ENCODE data around the gene NOXA1. TPM values are rescaled to one million over a fixed set of nuclear protein-coding genes. Genes with fewer than 3 reads are reported as not detected.

The NOXA1 gene
- total RNA-seq, 4 donors from 2014 or later, result 1.4 to 5.3 (median 2.4) TPM

DNA sequence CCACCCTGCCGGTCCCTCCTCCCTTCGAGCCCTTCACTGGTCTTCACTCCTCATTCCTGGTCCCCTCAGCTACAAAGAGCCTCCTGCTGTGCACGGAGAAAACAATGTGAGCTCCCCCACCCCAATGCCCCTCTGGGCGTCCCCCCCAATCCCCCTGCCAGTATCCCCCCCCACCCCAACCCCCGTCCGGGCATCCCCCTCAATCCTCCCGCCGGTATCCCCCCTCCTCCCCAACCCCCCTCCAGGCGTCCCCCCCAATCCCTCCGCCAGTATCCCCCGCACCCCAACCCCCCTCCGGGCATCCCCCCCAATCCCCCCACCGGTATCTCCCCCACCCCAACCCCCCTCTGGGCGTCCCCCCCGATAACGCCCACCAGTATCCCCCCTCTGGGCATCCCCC lies 43.0 kb upstream of the NOXA1 start:
- TF ChIP-seq, protein P1, sequence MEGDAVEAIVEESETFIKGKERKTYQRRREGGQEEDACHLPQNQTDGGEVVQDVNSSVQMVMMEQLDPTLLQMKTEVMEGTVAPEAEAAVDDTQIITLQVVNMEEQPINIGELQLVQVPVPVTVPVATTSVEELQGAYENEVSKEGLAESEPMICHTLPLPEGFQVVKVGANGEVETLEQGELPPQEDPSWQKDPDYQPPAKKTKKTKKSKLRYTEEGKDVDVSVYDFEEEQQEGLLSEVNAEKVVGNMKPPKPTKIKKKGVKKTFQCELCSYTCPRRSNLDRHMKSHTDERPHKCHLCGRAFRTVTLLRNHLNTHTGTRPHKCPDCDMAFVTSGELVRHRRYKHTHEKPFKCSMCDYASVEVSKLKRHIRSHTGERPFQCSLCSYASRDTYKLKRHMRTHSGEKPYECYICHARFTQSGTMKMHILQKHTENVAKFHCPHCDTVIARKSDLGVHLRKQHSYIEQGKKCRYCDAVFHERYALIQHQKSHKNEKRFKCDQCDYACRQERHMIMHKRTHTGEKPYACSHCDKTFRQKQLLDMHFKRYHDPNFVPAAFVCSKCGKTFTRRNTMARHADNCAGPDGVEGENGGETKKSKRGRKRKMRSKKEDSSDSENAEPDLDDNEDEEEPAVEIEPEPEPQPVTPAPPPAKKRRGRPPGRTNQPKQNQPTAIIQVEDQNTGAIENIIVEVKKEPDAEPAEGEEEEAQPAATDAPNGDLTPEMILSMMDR (IDR thresholded peaks at IDR 0.05; ENCODE audit: low read depth), result no peak

DNA sequence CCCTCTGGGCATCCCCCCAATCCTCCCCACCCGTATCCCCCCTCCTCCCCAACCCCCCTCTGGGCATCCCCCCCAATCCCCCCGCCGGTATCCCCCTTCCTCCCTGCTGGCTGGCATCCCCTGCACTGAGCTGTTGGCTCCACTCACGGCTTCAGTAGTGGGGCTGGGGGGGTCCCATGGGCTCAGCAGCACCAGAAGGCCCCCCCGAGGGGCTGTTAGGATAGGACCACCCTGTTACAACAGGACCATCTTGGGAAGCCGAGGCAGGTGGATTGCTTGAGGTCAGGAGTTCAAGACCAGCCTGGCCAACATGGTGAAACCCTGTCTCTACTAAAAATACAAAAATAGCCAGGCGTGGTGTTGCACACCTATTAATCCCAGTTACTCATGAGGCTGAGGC lies 42.6 kb upstream of the NOXA1 start:
- TF ChIP-seq, protein P1 (IDR thresholded peaks at IDR 0.05; ENCODE audit: low read depth), result no peak

DNA sequence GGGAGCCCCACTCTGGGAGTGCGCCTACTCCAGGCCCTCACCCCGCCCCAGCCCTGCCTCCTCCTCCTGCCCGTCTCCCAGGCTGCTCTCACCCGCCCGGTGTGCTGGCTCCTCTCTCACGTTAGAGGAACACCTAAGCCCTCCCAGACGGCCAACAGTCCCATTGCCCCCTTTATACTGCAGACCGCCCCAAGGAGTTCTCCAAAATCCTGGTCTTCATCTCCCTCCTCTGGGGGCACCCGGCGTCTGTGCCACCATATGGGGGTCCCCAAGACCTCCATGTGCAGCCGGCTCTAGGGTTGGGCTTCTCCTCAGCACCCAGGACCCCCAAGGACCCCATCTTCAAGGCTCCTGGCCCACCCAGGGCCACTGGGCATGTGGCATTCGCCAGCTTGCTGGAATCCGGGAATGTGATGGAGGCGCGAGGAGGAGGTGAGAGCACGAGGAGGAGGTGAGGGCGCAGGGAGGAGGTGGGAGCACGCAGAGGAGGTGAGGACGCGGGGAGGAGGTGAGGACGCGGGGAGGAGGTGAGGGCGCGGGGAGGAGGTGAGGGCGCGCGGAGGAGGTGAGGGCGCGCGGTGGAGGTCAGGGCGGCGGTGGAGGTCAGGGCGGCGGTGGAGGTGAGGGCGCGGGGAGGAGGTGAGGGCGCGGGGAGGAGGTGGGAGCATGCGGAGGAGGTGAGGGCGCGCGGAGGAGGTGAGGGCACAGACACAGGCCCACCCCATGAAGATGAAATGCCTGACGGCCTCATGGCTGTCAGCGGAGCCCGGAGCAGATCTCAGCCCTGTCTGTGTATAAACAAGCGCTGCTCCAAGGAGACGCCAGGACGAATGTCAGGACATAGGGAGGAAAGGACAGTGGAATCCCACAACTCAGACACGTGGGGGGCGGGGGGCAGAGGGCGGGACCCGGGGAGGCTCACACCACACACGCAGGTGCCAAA lies 41.4 kb upstream of the NOXA1 start:
- TF ChIP-seq, protein P1 (IDR thresholded peaks at IDR 0.05; ENCODE audit: low read depth), result no peak

DNA sequence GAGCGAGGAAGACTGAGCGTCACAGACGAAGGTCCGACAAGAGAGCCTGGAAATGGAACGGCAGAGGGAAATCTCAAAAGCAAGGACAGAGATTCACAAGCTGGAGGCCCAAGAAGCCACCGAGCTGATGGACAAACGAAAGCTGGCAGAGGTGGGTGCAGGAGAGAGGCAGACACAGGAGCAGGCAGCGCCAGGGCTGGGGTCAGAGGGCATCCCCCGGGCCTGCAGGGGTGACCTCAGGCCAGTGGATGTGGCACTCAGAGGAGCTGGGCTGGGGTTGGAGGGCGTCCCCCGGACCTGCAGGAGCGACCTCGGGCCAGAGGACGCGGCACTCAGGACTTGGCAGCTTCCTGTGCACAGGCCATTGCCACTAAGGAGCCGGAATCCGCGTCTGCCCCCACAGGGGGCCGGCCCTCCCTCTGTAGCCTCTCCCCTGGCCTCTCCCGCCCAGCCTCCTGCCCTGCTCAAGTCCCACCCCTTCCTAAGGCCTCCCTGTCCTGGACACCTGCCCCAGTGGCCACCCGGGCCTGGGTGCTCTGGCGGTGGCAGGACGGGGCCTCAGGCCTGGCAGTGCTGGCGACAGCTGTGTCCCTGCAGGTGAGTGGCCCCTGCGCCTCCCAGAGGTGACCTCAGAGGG lies 40.6 kb upstream of the NOXA1 start:
- TF ChIP-seq, protein P1 (IDR thresholded peaks at IDR 0.05; ENCODE audit: low read depth), result no peak

DNA sequence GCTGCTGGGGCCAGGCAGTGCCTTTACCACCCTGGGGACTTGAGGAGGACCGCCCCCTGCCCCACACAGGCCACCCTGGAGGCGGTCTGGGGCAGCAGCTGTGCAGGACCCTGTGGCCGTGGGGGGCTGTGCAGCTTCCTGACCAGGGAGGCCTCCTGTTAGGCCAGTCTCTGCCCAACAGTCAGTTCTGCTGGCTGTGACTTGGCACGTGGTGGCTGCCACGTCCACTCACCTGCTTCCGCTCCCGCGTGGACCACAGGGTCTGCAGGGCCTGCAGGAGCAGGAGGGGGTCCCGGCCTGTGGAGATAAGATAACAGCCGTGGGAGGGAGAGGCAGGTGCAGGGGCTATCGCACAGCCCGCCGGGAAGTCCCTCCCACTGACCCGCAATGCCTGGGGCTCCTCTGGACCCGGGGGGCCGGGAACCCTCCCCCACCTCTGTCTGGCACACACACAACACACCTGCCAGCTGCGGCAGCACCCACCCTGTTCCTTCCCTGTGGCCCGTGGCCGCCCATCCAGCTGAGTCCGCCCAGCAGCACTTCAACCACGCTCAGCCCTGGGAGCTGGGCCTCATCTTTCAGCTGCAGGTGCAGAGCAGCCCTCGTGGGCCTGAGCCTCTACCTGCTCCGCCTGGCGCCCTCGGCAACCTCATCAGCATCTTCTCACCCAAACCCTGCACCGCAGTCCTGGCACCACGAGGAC lies 40.0 kb upstream of the NOXA1 start:
- TF ChIP-seq, protein P1 (IDR thresholded peaks at IDR 0.05; ENCODE audit: low read depth), result no peak

DNA sequence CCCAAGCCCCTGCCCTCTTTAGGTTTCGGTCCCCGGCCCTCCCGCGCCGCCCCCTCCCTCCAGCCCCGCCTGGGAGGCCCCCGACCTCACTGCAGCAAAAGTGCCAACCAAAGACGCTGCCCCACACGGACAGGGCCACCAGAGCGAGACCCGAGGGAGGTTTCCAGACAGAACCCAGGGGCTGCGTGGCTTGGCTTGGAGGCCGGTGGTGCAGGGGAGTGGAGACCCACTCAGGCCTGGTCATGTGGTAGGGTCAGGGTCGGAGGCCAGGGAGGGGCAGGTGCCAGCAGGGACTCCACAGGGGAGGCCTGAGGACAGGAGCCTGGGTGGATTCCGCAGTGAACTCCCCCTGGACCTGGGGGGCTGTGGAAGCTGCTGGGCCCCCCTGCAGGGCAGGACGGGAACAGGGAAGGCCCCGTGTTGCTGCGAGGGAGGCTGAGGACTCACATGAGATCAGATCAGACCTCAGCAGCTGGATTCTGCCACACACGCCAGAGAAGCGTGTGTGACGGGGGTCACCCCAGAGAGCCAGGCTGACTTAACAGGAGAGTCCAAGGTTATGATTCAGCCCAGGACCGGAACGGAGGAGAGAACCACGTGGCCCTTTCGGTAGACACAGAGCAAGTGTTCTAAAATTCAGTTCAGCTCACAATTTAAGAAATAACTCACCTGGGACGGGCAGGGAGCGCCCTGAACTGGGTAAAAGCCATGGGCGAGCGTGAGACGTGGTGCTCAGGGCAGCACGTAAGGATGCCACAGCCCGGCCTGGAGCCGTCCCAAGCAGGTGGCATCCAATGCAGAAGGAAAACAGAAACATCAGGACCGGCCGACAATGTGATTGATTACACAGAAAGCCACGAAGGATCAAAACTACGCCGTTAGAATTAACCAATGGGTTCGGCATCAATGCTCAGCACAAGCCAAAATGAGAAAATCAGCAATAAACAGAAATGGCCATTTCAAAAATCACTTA lies 39.1 kb upstream of the NOXA1 start:
- TF ChIP-seq, protein P1 (IDR thresholded peaks at IDR 0.05; ENCODE audit: low read depth), result no peak
